SK-N-MC (cell line): ENCODE measurements around the gene HNRNPA1L2.

Source experiments
- EZH2 ChIP-seq: fragments of 200-600 bp; sonication (generic); IDR thresholded peaks from one replicate; pipeline ENCODE4 v1.6.1; 2017; ENCODE audit warnings: antibody characterized with exemption
- FOXP2 ChIP-seq: optimal IDR thresholded peaks from 2 replicates; pipeline ENCODE3; 2011; ENCODE audit warnings: mild to moderate bottlenecking, moderate library complexity; ENCODE audit not compliant: insufficient read depth; ENCODE audit errors: extremely low read length, control extremely low read depth
- POLR2AphosphoS5 ChIP-seq: IDR thresholded peaks from 2 replicates; pipeline ENCODE4 v1.6.1; 2012; ENCODE audit warnings: mild to moderate bottlenecking, low read depth, low read length, borderline replicate concordance

DNA sequence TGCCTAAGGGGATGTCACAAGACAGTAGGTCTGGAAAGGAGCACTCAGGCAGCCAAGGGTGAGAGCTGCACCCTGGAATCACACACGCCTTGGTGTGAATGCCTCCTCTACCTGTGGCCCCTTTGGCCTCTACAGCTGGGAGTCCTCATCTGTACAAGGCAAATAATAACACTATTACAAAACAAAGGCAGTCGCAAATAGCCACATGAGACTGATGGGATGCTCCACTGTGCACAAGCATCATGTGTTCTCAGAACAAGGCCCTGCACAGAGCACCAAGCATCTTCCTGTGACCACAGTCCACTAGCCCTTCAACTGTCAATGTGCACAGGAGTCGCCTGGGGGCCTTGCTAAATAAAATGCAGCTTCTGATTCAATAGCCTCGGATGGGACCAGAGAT is 44.6 kb upstream of the HNRNPA1L2 start:
- TF ChIP-seq EZH2 (no peak), POLR2AphosphoS5 (no peak), FOXP2 (no peak)
